Measurements from ENCODE around the gene ADAM15. TPM values are rescaled to one million over a fixed set of nuclear protein-coding genes. Genes with fewer than 3 reads are reported as not detected.

Gene ADAM15
- total RNA-seq, 4 donors from 2014 or later = 61.5 to 142 (median 115) TPM

GRCh38 chr1:155015527-155016230, 35.4 kb upstream of the ADAM15 start:
- TF ChIP-seq CTCF (IDR thresholded peaks at IDR 0.05) (no peak), POLR2AphosphoS5 (IDR thresholded peaks at IDR 0.05) (no peak), POLR2A (IDR thresholded peaks at IDR 0.05; ENCODE audit: low read depth) (no peak), EP300 (IDR thresholded peaks at IDR 0.05) (no peak)
- Histone ChIP-seq H3K4me3 (no peak overlapping the region), H3K9me3 (no peaks in the 10 kb centered on the region), H3K27me3 (no peaks in the 10 kb centered on the region), H3K36me3 (peaks cover 9 to 33% (median 27%) of the 10 kb centered on the region in 4 donors), H3K4me1 (peaks cover 43 to 70% (median 57%) of the 10 kb centered on the region in 4 donors), H3K27ac (replicated peaks in 1 of 4) (peak overlapping the region; percentile 86 to 92 (median 90))
- no peak for DNase-seq (ENCODE audit: extremely low spot score)
- 78% methylated on average over 9 of the region's 16 CpGs for WGBS
- intact Hi-C loops (cut with DNase I) = loop anchor here (5.0 kb wide), 2 partner anchors 53 to 78 kb away; partner anchors contain the start of genes PMVK and PYGO2

- TF ChIP-seq POLR2A (IDR thresholded peaks at IDR 0.05; ENCODE audit: low read depth) = no peak
- no peak for TF ChIP-seq POLR2AphosphoS5 (IDR thresholded peaks at IDR 0.05)
- no peak for TF ChIP-seq CTCF (IDR thresholded peaks at IDR 0.05)
- no peak for TF ChIP-seq EP300 (IDR thresholded peaks at IDR 0.05)
- intact Hi-C loops (cut with DNase I) = loop anchor here (5.0 kb wide), 2 partner anchors 54 to 79 kb away; partner anchors contain the start of genes PMVK and PYGO2
- Histone ChIP-seq H3K4me1 (peaks cover 39 to 63% (median 50%) of the 10 kb centered on the region in 4 donors), H3K4me3 (no peak overlapping the region), H3K27me3 (no peaks in the 10 kb centered on the region), H3K36me3 (peaks cover 9 to 30% (median 24%) of the 10 kb centered on the region in 4 donors), H3K27ac (replicated peaks in 1 of 4) (peak overlapping the region; percentile 86 to 92 (median 90)), H3K9me3 (no peaks in the 10 kb centered on the region)
- no peak for DNase-seq (ENCODE audit: extremely low spot score)
- 92% methylated on average over 17 of the region's 26 CpGs for WGBS
Measured at GRCh38 chr1:155016231-155016831, 34.8 kb upstream of the ADAM15 start.

- peaks cover 9 to 30% (median 24%) of the 10 kb centered on the region in 4 donors for H3K36me3 ChIP-seq
- H3K27ac ChIP-seq (replicated peaks in 1 of 4) = peak overlapping the region; percentile 86 to 92 (median 90)
- H3K27me3 ChIP-seq = no peaks in the 10 kb centered on the region
- H3K4me3 ChIP-seq = peak overlapping the region; percentile 54 to 66 (median 58)
- peaks cover 30 to 54% (median 41%) of the 10 kb centered on the region in 4 donors for H3K4me1 ChIP-seq
- 7% methylated on average over 17 of the region's 49 CpGs for WGBS
- DNase-seq (ENCODE audit: extremely low spot score) = peak; percentile 97
- intact Hi-C loops (cut with DNase I) = loop anchor here (5.0 kb wide), 2 partner anchors 55 to 80 kb away; partner anchors contain the start of genes PMVK and PYGO2
- H3K9me3 ChIP-seq = no peaks in the 10 kb centered on the region
- TF ChIP-seq POLR2AphosphoS5 (IDR thresholded peaks at IDR 0.05) (peak; percentile 85 to 93), CTCF (IDR thresholded peaks at IDR 0.05) (peak in 2 of 3 experiments; percentile 98 to 99), EP300 (IDR thresholded peaks at IDR 0.05) (no peak), POLR2A (IDR thresholded peaks at IDR 0.05; ENCODE audit: low read depth) (no peak)
Measured at GRCh38 chr1:155017041-155017945, 33.8 kb upstream of the ADAM15 start.

GRCh38 chr1:155017946-155018316, 33.2 kb upstream of the ADAM15 start:
- no peaks in the 10 kb centered on the region for H3K27me3 ChIP-seq
- intact Hi-C loops (cut with DNase I) = loop anchor here (5.0 kb wide), 2 partner anchors 56 to 81 kb away; partner anchors contain the start of genes PMVK and PYGO2
- DNase-seq (ENCODE audit: extremely low spot score) = no peak
- peaks cover 9 to 30% (median 24%) of the 10 kb centered on the region in 4 donors for H3K36me3 ChIP-seq
- no peak for TF ChIP-seq POLR2A (IDR thresholded peaks at IDR 0.05; ENCODE audit: low read depth)
- no peak for TF ChIP-seq CTCF (IDR thresholded peaks at IDR 0.05)
- TF ChIP-seq POLR2AphosphoS5 (IDR thresholded peaks at IDR 0.05) = no peak
- no peak for TF ChIP-seq EP300 (IDR thresholded peaks at IDR 0.05)
- peaks cover 23 to 47% (median 35%) of the 10 kb centered on the region in 4 donors for H3K4me1 ChIP-seq
- WGBS = 48% methylated on average over 6 of the region's 6 CpGs
- no peaks in the 10 kb centered on the region for H3K9me3 ChIP-seq
- H3K4me3 ChIP-seq = peak overlapping the region; percentile 54 to 66 (median 58)
- peak overlapping the region; percentile 86 to 92 (median 90) for H3K27ac ChIP-seq (replicated peaks in 1 of 4)

Measured in esophagus muscularis mucosa (tissue), 4 donors.